NOMO-1 treated with DMSO at 0.1 percent for 48 hours (cell line): ENCODE results near the gene NPVF.

ENCODE experiments used
- DNase-seq: peaks from one replicate; lab custom pipeline; 2025; ENCODE audit not compliant: unreplicated experiment; lab: John Stamatoyannopoulos, UW

The NPVF gene

GRCh38 chr7:25179325-25179724, 49.0 kb downstream of the NPVF start:
- no peak for DNase-seq
